T-helper 17 cell (primary cell): ENCODE data around the gene SNX32. TPM values are rescaled to one million over a fixed set of nuclear protein-coding genes. Genes with fewer than 3 reads are reported as not detected.

Experiments used
- ATAC-seq: fragments of 150-1000 bp; cut with Tn5 transposase; 2 replicates; pipeline ENCODE4 v1.10.0; 2021; ENCODE audit warnings: mild to moderate bottlenecking, moderate library complexity
- DNase-seq, 3 donors: peaks; one replicate each; pipeline versions ENCODE4 v3.0.0 to v3.0.0-alpha.2; 2020 to 2021
- H3K9me3 ChIP-seq: one replicate; pipeline ENCODE4 v1.7.0; 2013; ENCODE audit warnings: low read length, mild to moderate bottlenecking; ENCODE audit not compliant: control insufficient read depth, poor library complexity, severe bottlenecking
- H3K27ac Mint-ChIP-seq: one replicate; pipeline ENCODE4 v1.8.0; 2022; ENCODE audit warnings: mild to moderate bottlenecking, moderate library complexity, mixed read lengths
- H3K27me3 Mint-ChIP-seq: one replicate; pipeline ENCODE4 v1.8.0; 2022; ENCODE audit warnings: mixed read lengths
- H3K36me3 Mint-ChIP-seq: one replicate; pipeline ENCODE4 v1.8.0; 2022; ENCODE audit warnings: low read depth, mixed read lengths
- H3K4me1 Mint-ChIP-seq: one replicate; pipeline ENCODE4 v1.8.0; 2022; ENCODE audit warnings: mild to moderate bottlenecking, mixed read lengths
- H3K4me3 Mint-ChIP-seq: one replicate; pipeline ENCODE4 v1.8.0; 2022; ENCODE audit warnings: mild to moderate bottlenecking, moderate library complexity, mixed read lengths
- total RNA-seq, 4 donors: library from RNA in 2 of 4; stranded (reverse) in 2 of 4; gene quantifications; one replicate each; pipeline ENCODE4 v1.2.3 and lab custom pipeline; 2022 to 2026

Gene SNX32
- total RNA-seq, 2 donors from 2014 or later, result 0.27 to 0.34 TPM

DNA sequence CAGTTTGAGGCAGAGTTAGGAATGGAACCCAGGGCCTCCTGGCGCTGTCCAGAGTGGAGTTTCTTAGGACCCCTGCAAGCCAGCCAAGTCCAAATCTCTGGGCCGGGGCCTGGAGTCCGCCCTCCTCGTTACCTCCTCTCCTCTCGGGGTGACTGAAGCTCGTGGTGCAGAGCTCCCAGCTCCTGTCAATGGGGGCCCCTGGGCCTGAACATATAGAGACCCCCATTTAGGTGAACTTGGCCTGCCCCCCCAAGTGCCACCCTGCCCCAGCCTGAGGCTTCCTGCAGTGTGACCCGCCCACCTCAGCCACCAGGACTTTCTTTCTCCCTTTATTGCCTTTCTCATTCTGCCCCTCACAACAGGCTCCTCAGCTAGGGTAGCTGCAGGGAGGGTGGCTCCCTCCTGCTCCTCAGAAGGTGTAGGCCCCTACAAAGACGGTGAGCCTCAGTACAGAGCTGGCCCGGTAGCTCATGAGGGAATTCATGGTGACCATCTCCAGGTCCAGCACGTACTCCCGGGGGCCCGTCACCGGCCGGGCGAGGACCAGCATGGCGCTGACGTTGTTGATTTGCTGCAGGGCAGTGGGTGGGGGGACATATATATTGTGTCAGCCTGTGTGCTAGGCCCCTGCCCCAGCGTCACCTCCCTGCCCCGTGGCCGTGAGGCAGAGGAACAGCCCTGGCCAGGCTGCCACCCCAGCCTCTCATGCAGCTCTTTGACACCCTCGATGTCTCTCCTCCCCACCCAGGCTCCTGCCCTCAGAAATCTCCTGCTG, 32.9 kb downstream of the SNX32 start:
- DNase-seq, result no peak
- no peak for ATAC-seq
- Mint-ChIP-seq H3K27me3 (no peaks in the 10 kb centered on the region), H3K36me3 (peaks cover 7% of the 10 kb centered on the region), H3K4me3 (no peak overlapping the region), H3K4me1 (peaks cover 23% of the 10 kb centered on the region), H3K27ac (peak overlapping the region; percentile 51)
- H3K9me3 ChIP-seq, result no peaks in the 10 kb centered on the region

DNA sequence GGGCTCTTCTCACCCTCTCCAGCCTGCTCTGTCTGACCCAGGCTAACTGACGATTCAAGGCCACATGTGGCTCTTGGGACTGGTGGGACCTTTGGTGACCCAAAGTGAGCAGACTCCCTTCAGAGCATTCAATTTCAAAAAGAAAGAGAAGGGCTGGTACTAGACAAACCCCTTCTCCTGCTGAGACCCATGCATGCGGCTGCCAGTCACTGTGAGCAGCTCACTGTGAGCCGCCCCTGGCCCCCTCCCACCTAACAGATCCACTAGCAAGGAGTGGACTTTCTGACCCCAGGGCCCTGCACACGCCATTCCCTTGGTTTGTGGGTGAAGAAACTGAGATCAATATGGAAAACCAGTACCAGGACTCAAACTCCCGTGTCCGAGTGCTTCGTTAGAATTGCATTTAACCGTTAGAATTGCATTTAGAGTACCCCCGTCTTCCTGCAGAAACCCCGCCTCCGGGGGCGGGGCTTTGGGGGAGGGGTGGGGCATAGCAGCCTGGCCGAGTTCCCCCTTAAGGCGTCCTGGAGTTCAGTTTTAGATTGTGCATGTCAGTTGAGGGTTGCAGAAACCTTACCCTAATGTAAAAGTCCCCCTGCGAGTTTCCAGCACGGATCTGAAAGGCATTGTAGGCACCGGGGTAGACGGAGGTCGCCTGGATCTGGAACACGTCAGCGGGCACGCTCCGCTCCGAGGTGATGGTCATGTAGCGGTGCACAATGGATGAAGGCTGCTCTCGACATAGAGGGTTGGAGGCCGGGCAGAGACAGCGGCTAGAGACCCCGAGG, 33.7 kb downstream of the SNX32 start:
- H3K9me3 ChIP-seq, result no peaks in the 10 kb centered on the region
- H3K36me3 Mint-ChIP-seq, result peaks cover 7% of the 10 kb centered on the region
- no peak overlapping the region for H3K4me3 Mint-ChIP-seq
- peaks cover 23% of the 10 kb centered on the region for H3K4me1 Mint-ChIP-seq
- H3K27me3 Mint-ChIP-seq, result no peaks in the 10 kb centered on the region
- no peak for ATAC-seq
- peak overlapping the region; percentile 51 for H3K27ac Mint-ChIP-seq
- DNase-seq, result no peak

DNA sequence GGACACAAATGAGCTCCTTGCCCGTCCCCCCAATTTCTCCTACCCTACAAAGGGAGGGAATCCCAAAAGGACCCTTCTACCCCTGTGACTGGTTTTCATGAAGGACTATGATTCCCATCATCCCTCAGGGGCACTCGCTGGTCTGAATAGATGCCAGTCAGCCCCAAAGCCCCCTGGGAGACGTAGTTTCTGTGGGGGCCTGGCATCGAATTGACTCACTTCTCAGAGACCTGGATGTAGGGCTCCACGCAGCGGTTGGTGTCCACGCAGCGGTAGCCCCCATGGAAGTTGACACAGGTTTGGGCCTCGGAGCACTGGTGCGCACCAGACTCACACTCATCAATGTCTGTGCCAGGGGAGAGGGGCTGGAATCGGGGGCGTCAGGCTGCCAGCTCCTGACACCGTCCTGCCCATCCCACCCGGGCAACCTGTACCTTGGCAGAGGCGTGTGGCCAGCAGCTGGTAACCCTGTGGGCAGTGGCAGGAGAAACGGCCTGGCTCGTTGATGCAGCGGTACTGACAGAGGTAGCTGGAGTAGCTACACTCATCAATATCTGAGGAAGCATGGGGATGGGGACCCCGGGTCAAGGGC, 34.4 kb downstream of the SNX32 start:
- H3K27me3 Mint-ChIP-seq, result no peaks in the 10 kb centered on the region
- H3K27ac Mint-ChIP-seq, result peak overlapping the region; percentile 51
- DNase-seq (no peak), ATAC-seq (peak; percentile 65)
- H3K9me3 ChIP-seq, result no peaks in the 10 kb centered on the region
- peaks cover 2% of the 10 kb centered on the region for H3K36me3 Mint-ChIP-seq
- no peak overlapping the region for H3K4me3 Mint-ChIP-seq
- peaks cover 23% of the 10 kb centered on the region for H3K4me1 Mint-ChIP-seq

DNA sequence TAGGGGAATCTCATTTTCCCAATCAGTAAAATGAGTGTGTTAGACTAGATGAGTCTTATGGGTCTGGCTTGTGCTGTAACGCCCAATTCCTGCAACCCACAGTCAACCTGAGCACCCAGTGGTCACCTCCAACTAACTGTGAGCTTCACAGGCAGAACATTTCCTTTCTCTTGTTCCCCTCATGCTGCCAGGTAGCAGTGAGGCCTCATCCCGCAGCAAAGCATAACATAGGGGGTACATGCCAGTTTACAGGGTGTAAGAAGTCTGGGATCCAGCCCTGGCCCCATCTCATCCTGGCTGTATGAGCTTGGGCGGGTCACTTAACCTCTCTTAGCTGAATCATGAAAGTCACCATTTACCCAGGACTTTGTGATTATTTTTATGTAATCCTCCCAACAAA, 35.1 kb downstream of the SNX32 start:
- no peak for ATAC-seq
- peaks cover 29% of the 10 kb centered on the region for H3K4me1 Mint-ChIP-seq
- H3K9me3 ChIP-seq, result no peaks in the 10 kb centered on the region
- H3K4me3 Mint-ChIP-seq, result no peak overlapping the region
- peaks cover 2% of the 10 kb centered on the region for H3K36me3 Mint-ChIP-seq
- no peaks in the 10 kb centered on the region for H3K27me3 Mint-ChIP-seq
- DNase-seq, result no peak
- H3K27ac Mint-ChIP-seq, result peak overlapping the region; percentile 60

DNA sequence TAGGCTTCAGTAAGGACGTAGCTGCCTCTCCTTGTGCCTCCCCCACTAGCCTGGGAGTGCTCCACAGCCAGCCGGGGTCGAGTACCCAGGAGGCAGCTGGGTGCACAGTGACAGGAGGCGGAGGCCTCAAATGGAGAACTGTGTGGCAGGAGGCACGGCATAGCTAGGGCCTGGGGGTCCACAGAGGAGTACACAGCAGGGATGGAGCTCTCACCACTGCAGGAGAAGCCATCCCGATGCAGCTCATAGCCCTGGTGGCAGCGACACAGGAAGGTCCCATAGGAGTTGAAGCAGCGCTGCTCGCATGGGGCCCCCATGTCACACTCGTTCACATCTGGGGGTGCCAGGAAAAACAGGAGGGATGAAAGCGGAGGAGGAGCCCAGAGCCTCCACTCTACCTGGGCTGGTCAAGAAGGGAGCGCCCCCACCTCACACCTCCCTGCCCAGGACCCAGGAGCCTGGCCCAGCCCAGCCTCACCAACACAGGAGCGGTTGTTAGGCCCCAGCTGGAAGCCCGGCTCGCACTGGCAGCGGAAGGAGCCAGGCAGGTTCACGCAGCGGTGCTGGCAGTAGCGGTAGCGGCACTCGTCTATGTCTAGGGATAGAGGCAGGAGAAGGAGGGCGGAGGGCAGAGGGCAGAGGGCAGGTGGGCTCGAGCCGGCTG, 36.0 kb downstream of the SNX32 start:
- no peaks in the 10 kb centered on the region for H3K27me3 Mint-ChIP-seq
- no peak for DNase-seq
- peak overlapping the region; percentile 60 for H3K27ac Mint-ChIP-seq
- ATAC-seq, result no peak
- H3K9me3 ChIP-seq, result no peaks in the 10 kb centered on the region
- H3K4me3 Mint-ChIP-seq, result no peak overlapping the region
- H3K4me1 Mint-ChIP-seq, result peaks cover 26% of the 10 kb centered on the region
- no peaks in the 10 kb centered on the region for H3K36me3 Mint-ChIP-seq

DNA sequence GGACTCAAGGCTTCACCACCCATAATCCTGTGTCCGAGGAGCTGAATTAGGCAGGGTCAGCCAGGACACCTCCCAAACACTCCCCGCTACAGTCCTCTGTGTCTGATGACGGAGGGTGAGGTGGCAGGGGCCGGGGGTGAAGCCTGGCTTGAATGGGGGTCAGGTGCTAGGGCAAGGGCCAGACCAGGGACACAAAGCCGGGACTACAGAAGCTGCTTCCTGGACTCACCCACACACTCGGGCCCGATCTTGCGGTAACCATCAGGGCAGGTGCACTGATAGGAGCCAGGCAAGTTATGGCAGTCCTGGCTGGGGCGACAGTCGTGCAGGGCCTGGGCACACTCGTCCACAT, 36.5 kb downstream of the SNX32 start:
- ATAC-seq, result no peak
- H3K9me3 ChIP-seq, result no peaks in the 10 kb centered on the region
- Mint-ChIP-seq H3K4me3 (no peak overlapping the region), H3K27me3 (no peaks in the 10 kb centered on the region), H3K4me1 (peaks cover 23% of the 10 kb centered on the region), H3K36me3 (no peaks in the 10 kb centered on the region), H3K27ac (peak overlapping the region; percentile 60)
- no peak for DNase-seq

DNA sequence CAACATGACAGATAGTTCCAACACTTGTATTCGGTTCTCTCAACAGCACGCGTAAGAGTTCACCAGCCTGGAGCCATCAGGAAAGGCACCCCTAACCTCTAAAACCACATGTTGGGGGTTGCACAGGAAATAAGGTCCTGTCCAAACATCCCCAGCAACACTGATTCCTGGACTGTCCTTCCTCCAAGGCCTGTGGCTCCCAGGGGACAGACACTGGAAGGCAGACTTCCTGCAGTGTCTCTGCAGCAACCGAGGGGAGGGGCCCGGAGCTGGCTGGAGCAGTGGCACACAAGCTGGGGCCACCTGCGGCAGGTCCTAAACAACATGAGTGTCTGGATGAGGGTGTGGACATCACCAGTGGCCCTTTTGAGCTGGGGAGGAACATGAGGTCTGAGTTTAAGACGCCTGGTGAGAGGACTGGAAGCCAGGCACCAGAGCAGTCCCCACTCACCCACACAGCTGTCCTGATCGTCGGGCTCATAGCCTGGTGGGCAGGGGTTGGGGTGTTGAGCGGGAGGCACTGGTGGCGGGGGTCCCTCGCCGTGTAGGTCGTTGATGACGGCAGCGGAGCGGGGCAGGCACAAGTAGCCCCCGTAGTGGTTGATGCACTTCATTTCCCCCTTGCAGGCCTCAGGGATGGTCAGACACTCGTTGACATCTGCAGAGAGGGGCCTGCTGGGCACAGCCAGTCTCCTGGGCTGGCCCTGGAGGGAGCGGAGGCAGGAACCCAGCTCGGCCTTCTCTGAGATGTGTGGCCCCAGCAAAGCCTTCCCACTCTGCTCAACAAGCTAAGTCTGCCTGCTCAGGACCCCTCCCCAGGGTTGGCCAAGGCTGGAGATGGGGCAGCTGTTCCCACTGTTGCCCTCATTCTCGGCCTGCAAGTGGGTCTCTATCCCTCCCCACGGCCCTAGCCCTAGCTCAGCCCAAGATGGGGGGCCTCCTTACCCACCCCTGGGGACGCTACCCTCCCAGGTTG, 37.2 kb downstream of the SNX32 start:
- Mint-ChIP-seq H3K36me3 (no peaks in the 10 kb centered on the region), H3K4me3 (peak overlapping the region; percentile 55), H3K27ac (peak overlapping the region; percentile 37), H3K27me3 (no peaks in the 10 kb centered on the region), H3K4me1 (peaks cover 22% of the 10 kb centered on the region)
- ATAC-seq (no peak), DNase-seq (no peak)
- no peaks in the 10 kb centered on the region for H3K9me3 ChIP-seq

DNA sequence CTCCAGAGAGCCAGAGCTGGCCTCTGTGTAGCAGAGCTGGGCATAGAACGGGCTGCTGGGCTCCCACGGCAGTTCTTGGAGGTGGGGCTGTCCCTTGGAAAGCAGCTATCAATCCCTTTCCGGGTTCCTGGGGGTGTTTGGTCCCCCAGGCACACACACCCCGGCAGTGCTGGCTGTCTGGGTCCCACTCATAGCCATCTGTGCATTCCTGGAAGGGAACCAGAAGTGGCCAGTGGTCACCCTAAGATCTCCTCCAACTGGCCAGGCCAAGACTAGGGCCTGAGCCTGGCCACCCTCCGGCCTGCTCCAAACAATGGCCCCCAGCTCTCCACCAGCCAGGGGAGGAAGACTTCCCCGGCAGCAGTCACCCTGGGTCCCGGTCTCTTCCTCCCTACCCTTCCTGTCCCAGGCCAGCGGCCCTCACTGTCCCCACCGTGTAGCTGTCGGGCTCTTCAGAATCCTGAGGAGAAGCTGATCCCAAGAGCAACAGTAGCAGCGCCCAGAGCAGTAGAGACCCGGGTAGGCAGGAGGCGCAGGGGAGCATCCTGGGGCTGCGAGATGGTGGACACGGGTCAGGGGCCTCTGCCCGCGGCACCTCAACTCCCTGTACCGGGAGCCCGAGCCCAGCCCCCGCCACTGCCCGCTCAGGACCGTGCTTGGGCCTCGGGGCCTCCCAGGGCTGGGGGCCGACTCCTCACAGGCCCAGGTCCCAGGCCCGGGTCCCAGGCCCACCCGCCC, 38.2 kb downstream of the SNX32 start:
- no peak for DNase-seq
- no peak for ATAC-seq
- Mint-ChIP-seq H3K4me3 (peak overlapping the region; percentile 55), H3K4me1 (peaks cover 24% of the 10 kb centered on the region), H3K27ac (no peak overlapping the region), H3K27me3 (no peaks in the 10 kb centered on the region), H3K36me3 (no peaks in the 10 kb centered on the region)
- H3K9me3 ChIP-seq, result no peaks in the 10 kb centered on the region

DNA sequence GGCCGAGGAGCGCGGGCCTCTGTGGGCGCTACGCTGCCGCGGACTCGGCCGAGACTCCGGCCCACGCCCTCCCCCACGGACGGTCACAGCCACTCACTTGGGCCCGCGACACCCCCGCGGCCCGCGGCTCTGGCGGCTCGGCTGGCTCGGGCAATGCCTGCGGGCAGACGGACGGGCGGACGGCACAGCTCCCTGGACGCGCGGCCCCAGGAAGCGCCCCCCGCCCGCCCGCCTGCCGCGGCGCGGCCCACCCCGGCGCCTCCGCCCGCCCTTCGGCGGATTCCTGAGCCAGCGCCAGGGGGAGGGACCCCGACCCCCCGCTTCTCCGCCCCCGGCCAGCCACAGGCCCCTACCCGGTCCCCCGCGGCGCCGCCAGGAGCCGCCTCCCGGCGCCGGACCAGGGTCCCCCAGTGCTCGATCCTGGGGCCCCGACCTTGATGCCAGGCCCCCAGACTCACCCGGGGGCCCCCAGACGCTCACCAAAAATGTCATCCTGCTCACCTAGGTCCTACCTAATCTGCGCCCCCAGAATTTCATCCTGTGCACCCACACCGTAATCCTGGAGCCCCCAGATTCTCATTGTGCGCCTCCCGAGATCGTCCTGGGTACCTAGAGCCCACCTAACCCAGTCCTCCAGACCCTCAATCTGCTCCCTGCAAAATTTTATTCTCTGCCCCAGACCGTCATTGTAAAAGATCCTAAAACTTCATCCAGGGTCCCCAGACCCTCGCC, 39.0 kb downstream of the SNX32 start, which contains the start of gene EFEMP2:
Gene EFEMP2 (minus strand): TSS at position 215 of the 732 bp plus-strand sequence. CDS start 446 bp downstream, outside the sequence.
- H3K36me3 Mint-ChIP-seq, result no peaks in the 10 kb centered on the region
- H3K27me3 Mint-ChIP-seq, result no peaks in the 10 kb centered on the region
- no peaks in the 10 kb centered on the region for H3K9me3 ChIP-seq
- H3K27ac Mint-ChIP-seq, result peak within 1 kb of the TSS; percentile 92
- ATAC-seq (no peak), DNase-seq (no peak)
- H3K4me1 Mint-ChIP-seq, result peaks cover 27% of the 10 kb centered on the region
- H3K4me3 Mint-ChIP-seq, result peak within 1 kb of the TSS; percentile 95

DNA sequence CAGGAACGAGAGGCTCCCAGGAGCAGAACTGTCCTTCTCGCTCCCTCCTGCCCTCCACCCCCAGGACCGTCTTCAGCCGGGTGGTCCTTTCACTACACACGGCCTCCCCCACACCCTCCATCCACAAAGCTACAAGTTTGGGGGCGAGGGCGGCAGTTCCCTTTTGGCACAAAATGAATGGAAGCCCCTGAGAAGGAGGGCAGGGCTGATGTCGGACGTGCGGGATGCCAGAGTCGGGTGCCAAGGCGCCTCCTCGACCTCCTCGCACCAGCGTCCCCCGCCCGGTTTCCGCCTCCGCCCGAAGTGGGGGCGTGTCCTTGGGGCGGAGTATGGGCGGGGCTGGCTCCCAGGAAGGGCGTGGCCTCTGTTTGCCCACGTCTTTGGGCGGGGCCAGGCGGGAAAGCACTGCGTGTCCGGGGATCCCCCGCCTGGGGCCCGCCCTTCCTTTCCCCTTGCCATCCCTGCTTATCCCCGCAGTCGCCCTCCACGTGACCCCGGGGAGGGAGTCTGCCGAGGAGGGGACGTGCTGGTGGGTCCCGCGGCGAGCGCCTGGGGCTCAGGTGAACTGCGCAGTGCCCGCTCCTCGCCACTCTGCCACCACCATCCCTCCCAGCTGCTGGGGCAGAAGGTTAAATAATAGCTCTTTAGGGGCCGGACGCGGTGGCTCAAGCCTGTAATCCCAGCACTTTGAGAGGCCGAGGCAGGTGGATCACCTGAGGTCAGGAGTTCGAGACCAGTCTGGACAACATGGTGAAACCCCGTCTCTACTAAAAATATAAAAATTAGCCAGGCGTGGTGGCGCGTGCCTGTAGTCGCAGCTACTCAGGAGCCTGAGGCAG, 39.8 kb downstream of the SNX32 start:
- H3K9me3 ChIP-seq, result no peaks in the 10 kb centered on the region
- no peaks in the 10 kb centered on the region for H3K36me3 Mint-ChIP-seq
- peaks cover 31% of the 10 kb centered on the region for H3K4me1 Mint-ChIP-seq
- DNase-seq (peak; percentile 95 to 98 (median 97)), ATAC-seq (peak; percentile 98)
- peak overlapping the region; percentile 95 for H3K4me3 Mint-ChIP-seq
- no peaks in the 10 kb centered on the region for H3K27me3 Mint-ChIP-seq
- H3K27ac Mint-ChIP-seq, result peak overlapping the region; percentile 92

DNA sequence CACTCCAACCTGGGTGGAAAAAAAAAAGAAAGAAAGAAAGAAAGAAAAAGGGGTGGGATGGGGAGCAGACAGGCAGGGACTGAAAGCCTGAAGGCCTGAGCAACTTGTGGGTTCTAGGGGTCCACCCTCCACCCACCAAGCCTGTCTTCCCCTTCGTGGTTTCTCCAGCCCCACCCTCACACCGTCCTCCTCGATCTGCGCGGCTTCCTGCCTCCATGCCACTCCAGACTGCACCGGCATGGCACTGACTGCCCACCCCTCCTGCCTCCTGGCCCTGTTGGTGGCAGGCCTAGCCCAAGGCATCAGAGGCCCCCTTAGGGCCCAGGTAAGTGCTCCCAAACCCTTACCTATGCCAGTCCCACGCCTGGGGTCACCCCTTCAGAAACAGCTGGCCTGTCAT, 45.9 kb downstream of the SNX32 start, which contains the start of gene CTSW:
Gene CTSW (plus strand): TSS at position 221 of the 400 bp plus-strand sequence. CDS start 18 bp downstream, at position 239.
- no peak for DNase-seq
- peak within 1 kb of the TSS; percentile 85 for H3K27ac Mint-ChIP-seq
- H3K4me3 Mint-ChIP-seq, result peak within 1 kb of the TSS; percentile 81
- no peaks in the 10 kb centered on the region for H3K27me3 Mint-ChIP-seq
- peaks cover 21% of the 10 kb centered on the region for H3K4me1 Mint-ChIP-seq
- H3K36me3 Mint-ChIP-seq, result peaks cover 2% of the 10 kb centered on the region
- peak; percentile 74 for ATAC-seq
- no peaks in the 10 kb centered on the region for H3K9me3 ChIP-seq
